ENCODE results near the gene TSPAN16.
A peak's percentile ranks its signal among the peaks of the same experiment; 100 is the strongest.

The TSPAN16 gene

GRCh38 chr19:11295665-11296245 is at the start of gene TSPAN16:
TSPAN16 (plus strand) TSS chr19:11296160; CDS start chr19:11296298, 138 bp downstream.
- no peak for DNase-seq

- DNase-seq, result no peak
These were observed 49.0 kb upstream of the TSPAN16 start for GRCh38 chr19:11246941-11247340.

- DNase-seq, result no peak
These were observed 48.6 kb upstream of the TSPAN16 start for GRCh38 chr19:11247391-11247790.

GRCh38 chr19:11247934-11248333 is 48.0 kb upstream of the TSPAN16 start:
- no peak for DNase-seq

GRCh38 chr19:11248852-11249251 is 47.1 kb upstream of the TSPAN16 start:
- DNase-seq, result no peak

GRCh38 chr19:11251217-11251616 is 44.7 kb upstream of the TSPAN16 start:
- DNase-seq, result no peak

GRCh38 chr19:11251650-11252314 is 44.2 kb upstream of the TSPAN16 start:
- DNase-seq, result no peak

- DNase-seq, result no peak
These were observed 43.1 kb upstream of the TSPAN16 start for GRCh38 chr19:11252665-11253355.

GRCh38 chr19:11254666-11255065 is 41.3 kb upstream of the TSPAN16 start:
- DNase-seq, result no peak

GRCh38 chr19:11256189-11256588 is 39.8 kb upstream of the TSPAN16 start:
- no peak for DNase-seq

- DNase-seq, result no peak
These were observed 38.0 kb upstream of the TSPAN16 start for GRCh38 chr19:11257846-11258380.

- DNase-seq, result no peak
These were observed 35.0 kb upstream of the TSPAN16 start for GRCh38 chr19:11260996-11261395.

- no peak for DNase-seq
These were observed 34.5 kb upstream of the TSPAN16 start for GRCh38 chr19:11261431-11261970.

- peak; percentile 39 for DNase-seq
These were observed 33.8 kb upstream of the TSPAN16 start, which contains the start of gene DOCK6 for GRCh38 chr19:11261971-11262839. DOCK6 (minus strand) TSS chr19:11262524; CDS start chr19:11262440, 84 bp downstream.

- no peak for DNase-seq
These were observed 32.2 kb upstream of the TSPAN16 start for GRCh38 chr19:11263726-11264125.

- DNase-seq, result no peak
These were observed 31.3 kb upstream of the TSPAN16 start for GRCh38 chr19:11264452-11265176.

GRCh38 chr19:11265177-11265784 is 30.7 kb upstream of the TSPAN16 start:
- no peak for DNase-seq

GRCh38 chr19:11265785-11266236 is 30.1 kb upstream of the TSPAN16 start:
- no peak for DNase-seq

GRCh38 chr19:11267316-11268085 is 28.5 kb upstream of the TSPAN16 start:
- no peak for DNase-seq

- no peak for DNase-seq
These were observed 27.1 kb upstream of the TSPAN16 start for GRCh38 chr19:11268783-11269267.

Measured in activated CD4-positive, alpha-beta T cell treated with anti-CD3 and anti-CD28 coated beads for 48 hours (primary cell).